Activated CD4-positive, alpha-beta memory T cell treated with anti-CD3 and anti-CD28 coated beads, Interleukin-2, amount 10 ng/mL, durations not matched to agents 7 days and 5 days (primary cell): ENCODE results near the gene LAPTM4A. TPM values are rescaled to one million over a fixed set of nuclear protein-coding genes. Genes with fewer than 3 reads are reported as not detected.
"Not testable (repeated sequence)": the region's sequence is repeated elsewhere in the genome, so short reads cannot be mapped to it uniquely, and the experiment has no call there.

Source experiments
- CTCF ChIA-PET: fragments of 350-600 bp; sonication (Branson Sonifier 250); formaldehyde crosslinking; loops from one replicate; lab custom pipeline; 2021; ENCODE audit warnings: antibody characterized with exemption, inconsistent platforms; lab: Charles Lee
- POLR2A ChIA-PET: fragments of 350-600 bp; sonication (Branson Sonifier 250); formaldehyde crosslinking; loops from one replicate; lab custom pipeline; 2021; ENCODE audit warnings: antibody characterized with exemption; lab: Charles Lee
- DNase-seq: peaks from one replicate; pipeline ENCODE4 v3.0.0-alpha.2; 2020
- H3K27ac Mint-ChIP-seq: one replicate; pipeline ENCODE4 v1.8.0; 2021; ENCODE audit warnings: mild to moderate bottlenecking, mixed read lengths
- H3K27me3 Mint-ChIP-seq: one replicate; pipeline ENCODE4 v1.8.0; 2021; ENCODE audit warnings: mixed read lengths
- H3K36me3 Mint-ChIP-seq: one replicate; pipeline ENCODE4 v1.8.0; 2021; ENCODE audit warnings: low read depth, mixed read lengths
- H3K4me1 Mint-ChIP-seq: one replicate; pipeline ENCODE4 v1.8.0; 2021; ENCODE audit warnings: mixed read lengths
- H3K4me3 Mint-ChIP-seq: one replicate; pipeline ENCODE4 v1.8.0; 2021; ENCODE audit warnings: mild to moderate bottlenecking, mixed read lengths
- H3K9me3 Mint-ChIP-seq: one replicate; pipeline ENCODE4 v1.8.0; 2021; ENCODE audit warnings: mixed read lengths
- total RNA-seq, 2 experiments: library from RNA; stranded (reverse); gene quantifications; one replicate each; pipeline ENCODE4 v1.2.3, GENCODE V29; 2021

Gene LAPTM4A
- total RNA-seq, 2 experiments from 2014 or later = 36.1 to 36.7 TPM

GRCh38 chr2:20057268-20057667 lies 5.8 kb upstream of the LAPTM4A start:
- Mint-ChIP-seq H3K4me1 (no peaks in the 10 kb centered on the region), H3K36me3 (no peaks in the 10 kb centered on the region), H3K9me3 (no peaks in the 10 kb centered on the region), H3K4me3 (no peak overlapping the region), H3K27ac (no peak overlapping the region), H3K27me3 (peaks cover 49% of the 10 kb centered on the region)
- ChIA-PET CTCF (interaction anchor here (1.9 kb wide), 1 partner anchor 42 kb away, joined by 10 read pairs; no protein-coding TSS in a partner anchor), POLR2A (no interaction called here)
- no peak for DNase-seq

GRCh38 chr2:20054931-20055330 lies 3.5 kb upstream of the LAPTM4A start:
- H3K9me3 Mint-ChIP-seq = no peaks in the 10 kb centered on the region
- no peaks in the 10 kb centered on the region for H3K36me3 Mint-ChIP-seq
- DNase-seq = no peak
- peaks cover 37% of the 10 kb centered on the region for H3K27me3 Mint-ChIP-seq
- POLR2A ChIA-PET = no interaction called here
- peaks cover 7% of the 10 kb centered on the region for H3K4me1 Mint-ChIP-seq
- no peak overlapping the region for H3K4me3 Mint-ChIP-seq
- CTCF ChIA-PET = interaction anchor here (1.2 kb wide), 1 partner anchor 39 kb away, joined by 4 read pairs; no protein-coding TSS in a partner anchor
- H3K27ac Mint-ChIP-seq = no peak overlapping the region

- DNase-seq = no peak
- POLR2A ChIA-PET = no interaction called here
- Mint-ChIP-seq H3K4me3 (no peak overlapping the region), H3K27me3 (peaks cover 37% of the 10 kb centered on the region), H3K36me3 (no peaks in the 10 kb centered on the region), H3K27ac (no peak overlapping the region), H3K9me3 (no peaks in the 10 kb centered on the region), H3K4me1 (peaks cover 15% of the 10 kb centered on the region)
- CTCF ChIA-PET = interaction anchor here (1.2 kb wide), 1 partner anchor 38 kb away, joined by 4 read pairs; no protein-coding TSS in a partner anchor
Observed at GRCh38 chr2:20054119-20054518, 2.7 kb upstream of the LAPTM4A start.

GRCh38 chr2:20052861-20053281 lies 1.4 kb upstream of the LAPTM4A start:
- Mint-ChIP-seq H3K9me3 (no peaks in the 10 kb centered on the region), H3K4me3 (no peak overlapping the region), H3K36me3 (no peaks in the 10 kb centered on the region), H3K27ac (no peak overlapping the region), H3K27me3 (peaks cover 31% of the 10 kb centered on the region), H3K4me1 (peaks cover 24% of the 10 kb centered on the region)
- POLR2A ChIA-PET = interaction anchor here (0.6 to 2.8 kb wide), 4 partner anchors 16 to 1493 kb away, joined by 3 to 10 read pairs (median 4); partner anchors contain the start of gene WDR35
- no peak for DNase-seq
- CTCF ChIA-PET = interaction anchor here (5.3 kb wide), 1 partner anchor 38 kb away, joined by 30 read pairs; no protein-coding TSS in a partner anchor

GRCh38 chr2:20052229-20052851 lies 912 bp upstream of the LAPTM4A start:
- H3K9me3 Mint-ChIP-seq = no peaks in the 10 kb centered on the region
- DNase-seq = no peak
- peaks cover 27% of the 10 kb centered on the region for H3K4me1 Mint-ChIP-seq
- H3K27me3 Mint-ChIP-seq = peaks cover 26% of the 10 kb centered on the region
- H3K4me3 Mint-ChIP-seq = no peak overlapping the region
- CTCF ChIA-PET = interaction anchor here (1.0 to 5.3 kb wide), 2 partner anchors 17 to 37 kb away, joined by 5 to 30 read pairs; no protein-coding TSS in a partner anchor
- no peaks in the 10 kb centered on the region for H3K36me3 Mint-ChIP-seq
- POLR2A ChIA-PET = interaction anchor here (0.6 to 2.8 kb wide), 10 partner anchors 9 to 1493 kb away, joined by 3 to 10 read pairs (median 5); partner anchors contain the start of genes HS1BP3, TTC32 and WDR35
- no peak overlapping the region for H3K27ac Mint-ChIP-seq

GRCh38 chr2:20050646-20051531 lies 539 bp downstream of the LAPTM4A start:
- Mint-ChIP-seq H3K4me3 (no peak overlapping the region), H3K4me1 (peaks cover 27% of the 10 kb centered on the region), H3K9me3 (no peaks in the 10 kb centered on the region), H3K27ac (no peak overlapping the region), H3K36me3 (peaks cover under 1% of the 10 kb centered on the region), H3K27me3 (peaks cover 13% of the 10 kb centered on the region)
- ChIA-PET CTCF (interaction anchor here (0.5 to 5.3 kb wide), 2 partner anchors 36 to 57 kb away, joined by 4 to 30 read pairs; no protein-coding TSS in a partner anchor), POLR2A (interaction anchor here (0.7 to 2.8 kb wide), 11 partner anchors 11 to 601 kb away, joined by 3 to 10 read pairs (median 5); partner anchors contain the start of genes HS1BP3, TTC32 and WDR35)
- peak; percentile 41 for DNase-seq

- H3K4me1 Mint-ChIP-seq = peaks cover 27% of the 10 kb centered on the region
- ChIA-PET POLR2A (interaction anchor here (0.7 to 2.8 kb wide), 3 partner anchors 20 to 60 kb away, joined by 3 to 10 read pairs (median 3); partner anchors contain the start of gene WDR35), CTCF (interaction anchor here (5.3 kb wide), 1 partner anchor 35 kb away, joined by 30 read pairs; no protein-coding TSS in a partner anchor)
- peak; percentile 49 for DNase-seq
- H3K9me3 Mint-ChIP-seq = no peaks in the 10 kb centered on the region
- peaks cover 7% of the 10 kb centered on the region for H3K27me3 Mint-ChIP-seq
- no peak overlapping the region for H3K27ac Mint-ChIP-seq
- peaks cover 2% of the 10 kb centered on the region for H3K36me3 Mint-ChIP-seq
- H3K4me3 Mint-ChIP-seq = no peak overlapping the region
Observed at GRCh38 chr2:20050104-20050645, 1.3 kb downstream of the LAPTM4A start.

GRCh38 chr2:20049637-20050036 lies 1.8 kb downstream of the LAPTM4A start:
- Mint-ChIP-seq H3K4me3 (no peak overlapping the region), H3K27me3 (peaks cover 2% of the 10 kb centered on the region), H3K27ac (no peak overlapping the region), H3K9me3 (no peaks in the 10 kb centered on the region), H3K4me1 (peaks cover 27% of the 10 kb centered on the region), H3K36me3 (peaks cover 2% of the 10 kb centered on the region)
- POLR2A ChIA-PET = interaction anchor here (1.2 kb wide), 1 partner anchor 35 kb away, joined by 3 read pairs; no protein-coding TSS in a partner anchor
- CTCF ChIA-PET = interaction anchor here (5.3 kb wide), 1 partner anchor 35 kb away, joined by 30 read pairs; no protein-coding TSS in a partner anchor
- DNase-seq = no peak

- Mint-ChIP-seq H3K4me3 (no peak overlapping the region), H3K27ac (no peak overlapping the region), H3K27me3 (no peaks in the 10 kb centered on the region), H3K4me1 (peaks cover 27% of the 10 kb centered on the region), H3K36me3 (peaks cover 2% of the 10 kb centered on the region), H3K9me3 (no peaks in the 10 kb centered on the region)
- POLR2A ChIA-PET = interaction anchor here (1.2 kb wide), 1 partner anchor 13 kb away, joined by 5 read pairs; no protein-coding TSS in a partner anchor
- CTCF ChIA-PET = interaction anchor here (5.3 kb wide), 1 partner anchor 34 kb away, joined by 30 read pairs; no protein-coding TSS in a partner anchor
- DNase-seq = no peak
Observed at GRCh38 chr2:20048488-20049448, 2.7 kb downstream of the LAPTM4A start.

- peaks cover 35% of the 10 kb centered on the region for H3K4me1 Mint-ChIP-seq
- H3K9me3 Mint-ChIP-seq, H3K36me3 Mint-ChIP-seq, H3K27ac Mint-ChIP-seq, DNase-seq, H3K27me3 Mint-ChIP-seq, POLR2A ChIA-PET, H3K4me3 Mint-ChIP-seq: not testable (repeated sequence)
- CTCF ChIA-PET = interaction anchor here (1.4 kb wide), 1 partner anchor 30 kb away, joined by 4 read pairs; no protein-coding TSS in a partner anchor
Observed at GRCh38 chr2:20045712-20046292, 5.6 kb downstream of the LAPTM4A start.

GRCh38 chr2:20044778-20045177 lies 6.7 kb downstream of the LAPTM4A start:
- Mint-ChIP-seq H3K27me3 (no peaks in the 10 kb centered on the region), H3K4me1 (peaks cover 27% of the 10 kb centered on the region), H3K27ac (no peak overlapping the region), H3K9me3 (no peaks in the 10 kb centered on the region), H3K4me3 (no peak overlapping the region), H3K36me3 (peaks cover 8% of the 10 kb centered on the region)
- DNase-seq = no peak
- POLR2A ChIA-PET = no interaction called here
- CTCF ChIA-PET = interaction anchor here (1.4 to 1.6 kb wide), 2 partner anchors 29 to 89 kb away, joined by 4 to 5 read pairs; no protein-coding TSS in a partner anchor
